ENCODE data around the gene MPO.

Gene MPO

DNA sequence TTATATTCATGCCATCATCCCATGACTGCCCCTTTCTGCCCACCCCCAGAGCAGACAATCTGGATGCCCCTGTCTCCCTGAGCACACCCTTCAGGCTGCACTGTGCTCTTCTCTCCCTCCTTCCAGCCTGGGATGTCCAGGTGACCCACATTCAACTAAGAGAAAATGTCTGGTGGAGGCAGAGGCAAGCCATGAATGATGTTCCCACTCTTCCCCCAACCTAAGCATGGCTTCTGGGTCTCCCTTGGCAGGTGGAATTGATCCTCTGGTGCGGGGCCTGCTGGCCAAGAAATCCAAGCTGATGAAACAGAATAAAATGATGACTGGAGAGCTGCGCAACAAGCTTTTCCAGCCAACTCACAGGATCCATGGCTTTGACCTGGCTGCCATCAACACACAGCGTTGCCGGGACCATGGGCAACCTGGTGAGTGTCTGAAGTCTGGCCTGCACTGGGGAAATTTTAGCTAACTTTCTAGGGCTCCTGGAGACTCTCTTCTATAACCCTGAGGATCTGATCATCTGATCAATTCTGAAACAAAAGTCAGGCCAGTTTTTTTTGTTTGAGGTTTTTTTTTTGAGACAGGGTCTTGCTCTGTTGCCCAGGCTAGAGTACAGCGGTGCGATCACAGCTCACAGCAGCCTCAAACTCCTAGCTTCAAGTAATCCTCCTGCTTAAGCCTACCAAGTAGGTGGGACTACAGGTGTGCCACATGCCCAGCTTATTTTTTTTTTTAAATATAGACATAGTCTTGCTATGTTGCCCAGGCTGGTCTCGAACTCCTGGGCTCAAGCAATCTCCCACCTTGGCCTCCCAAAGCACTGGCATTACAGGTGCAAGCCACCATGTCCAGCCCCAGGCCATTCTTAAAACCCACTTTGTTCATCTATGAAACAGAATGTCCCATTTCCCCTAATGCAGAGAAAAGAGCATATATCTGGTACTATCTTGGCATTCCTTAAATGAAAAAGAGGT lies 14.5 kb downstream of the MPO start:
- no peak for DNase-seq (ENCODE audit: low read depth, low spot score)

DNA sequence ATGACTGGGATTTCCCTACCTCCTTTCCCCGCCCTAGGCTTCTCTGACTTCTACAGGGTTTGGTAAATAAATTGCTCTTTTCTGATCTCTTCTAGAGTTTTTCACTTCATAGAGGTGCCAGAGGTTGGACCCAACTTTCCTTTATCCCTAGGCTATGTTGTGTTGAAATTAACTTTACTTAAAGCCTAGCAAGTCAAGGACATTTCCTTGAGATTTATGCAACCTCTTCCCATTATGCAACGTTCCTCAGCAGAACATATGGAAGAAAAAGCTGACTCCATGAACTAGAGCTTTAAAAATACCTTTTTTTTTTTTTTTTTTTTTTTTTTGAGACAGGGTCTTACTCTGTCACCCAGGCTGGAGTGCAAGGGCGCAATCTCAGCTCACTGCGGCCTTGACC lies 15.5 kb downstream of the MPO start:
- no peak for DNase-seq (ENCODE audit: low read depth, low spot score)

DNA sequence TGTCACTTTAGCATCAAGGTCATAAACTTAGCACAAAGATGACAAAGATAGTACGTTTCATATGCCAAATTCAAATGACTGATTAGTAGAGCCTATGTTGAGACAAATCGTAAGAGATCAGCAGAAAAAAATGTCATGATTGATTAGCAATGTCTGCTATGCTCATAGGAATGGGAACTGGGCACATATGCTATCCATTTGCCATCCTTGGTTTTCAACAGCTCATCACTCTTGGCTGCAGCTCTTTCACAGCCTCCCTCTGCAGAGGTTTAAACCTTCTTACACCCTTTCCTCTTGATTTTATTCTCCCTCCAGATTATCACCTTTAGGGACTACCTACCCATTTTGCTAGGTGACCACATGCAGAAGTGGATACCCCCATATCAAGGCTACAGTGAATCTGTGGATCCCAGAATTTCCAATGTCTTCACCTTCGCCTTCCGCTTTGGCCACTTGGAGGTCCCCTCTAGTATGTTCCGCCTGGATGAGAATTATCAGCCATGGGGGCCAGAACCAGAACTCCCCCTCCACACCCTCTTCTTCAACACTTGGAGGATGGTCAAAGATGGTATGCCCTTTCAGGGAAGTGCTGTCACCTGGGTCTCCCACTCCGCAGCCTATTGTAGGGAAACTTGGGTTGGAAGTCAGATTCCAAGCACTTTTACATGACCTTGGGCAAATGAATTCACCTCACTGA lies 16.2 kb downstream of the MPO start:
- DNase-seq (ENCODE audit: low read depth, low spot score), result no peak

DNA sequence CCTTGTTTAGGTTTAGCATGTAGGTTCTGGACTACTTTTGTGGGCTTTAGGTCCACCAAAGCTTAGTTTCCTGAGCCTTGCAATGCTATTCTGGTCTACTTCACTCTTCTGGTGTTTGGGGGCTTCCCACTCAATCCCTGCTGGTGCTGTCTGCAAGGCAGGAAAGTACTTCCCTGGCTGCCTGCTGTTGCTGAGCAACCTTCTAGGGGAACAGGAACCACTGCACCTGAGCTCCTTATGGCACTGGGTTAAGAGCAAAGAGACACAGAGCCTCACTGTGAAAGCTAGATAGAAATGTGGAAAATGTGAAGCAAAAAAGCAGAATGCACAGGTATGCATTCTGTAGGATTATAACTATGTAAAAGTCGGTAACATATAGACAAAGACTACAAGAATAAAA lies 17.0 kb downstream of the MPO start:
- DNase-seq (ENCODE audit: low read depth, low spot score), result no peak

DNA sequence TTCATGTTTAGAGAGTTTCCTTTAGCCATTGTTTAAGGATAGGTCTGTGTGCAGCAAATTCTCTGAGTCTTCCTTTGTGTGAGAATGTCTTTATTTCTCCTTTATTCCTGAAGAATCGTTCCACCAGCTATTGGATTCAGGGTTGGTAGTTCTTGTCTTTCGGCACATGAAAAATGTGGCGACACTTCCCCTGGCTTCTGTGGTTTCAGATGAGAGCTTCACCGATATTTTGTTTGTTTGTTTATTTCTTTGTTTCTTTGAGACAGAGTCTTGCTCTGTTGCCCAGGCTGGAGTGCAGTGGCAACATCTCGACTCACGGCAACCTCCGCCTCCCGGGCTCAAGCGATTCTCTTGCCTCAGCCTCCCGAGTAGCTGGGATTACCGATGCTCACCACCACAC lies 18.6 kb downstream of the MPO start:
- DNase-seq (ENCODE audit: low read depth, low spot score), result no peak

DNA sequence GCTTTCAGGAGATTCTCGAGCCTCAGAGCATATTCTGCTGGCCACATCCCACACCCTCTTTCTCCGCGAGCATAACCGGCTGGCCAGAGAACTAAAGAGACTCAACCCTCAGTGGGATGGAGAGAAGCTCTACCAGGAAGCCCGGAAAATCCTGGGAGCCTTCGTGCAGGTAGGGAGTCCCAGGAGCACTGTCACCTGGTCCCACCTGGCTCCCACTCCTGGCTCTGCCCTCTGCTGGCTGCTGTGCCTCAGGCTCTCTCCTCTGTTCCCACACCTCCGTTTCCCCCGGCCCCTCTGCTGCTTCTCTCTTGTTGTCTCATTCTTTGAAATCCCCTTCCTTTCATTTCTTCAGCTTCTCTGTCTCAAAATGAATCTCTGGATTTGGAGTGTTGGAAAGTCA lies 25.9 kb downstream of the MPO start:
- DNase-seq (ENCODE audit: low read depth, low spot score), result no peak

DNA sequence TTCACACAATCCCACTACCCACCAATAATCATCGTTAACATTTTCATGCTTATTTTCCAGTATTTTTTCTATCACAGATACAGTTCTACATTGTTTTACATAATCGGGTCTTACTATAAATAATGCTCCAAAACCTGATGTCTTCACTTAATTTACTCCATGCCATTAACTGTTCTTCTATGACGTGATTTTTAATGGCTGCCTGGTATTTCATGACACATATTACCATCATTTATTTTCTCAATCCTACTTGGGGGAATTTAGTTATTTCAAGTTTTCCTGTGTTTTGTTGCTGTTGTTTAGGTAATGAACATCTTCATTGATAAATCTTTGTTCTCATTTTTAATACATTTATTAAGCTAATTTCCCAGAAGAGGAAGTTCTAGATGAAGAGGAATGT lies 27.7 kb downstream of the MPO start:
- no peak for DNase-seq (ENCODE audit: low read depth, low spot score)

DNA sequence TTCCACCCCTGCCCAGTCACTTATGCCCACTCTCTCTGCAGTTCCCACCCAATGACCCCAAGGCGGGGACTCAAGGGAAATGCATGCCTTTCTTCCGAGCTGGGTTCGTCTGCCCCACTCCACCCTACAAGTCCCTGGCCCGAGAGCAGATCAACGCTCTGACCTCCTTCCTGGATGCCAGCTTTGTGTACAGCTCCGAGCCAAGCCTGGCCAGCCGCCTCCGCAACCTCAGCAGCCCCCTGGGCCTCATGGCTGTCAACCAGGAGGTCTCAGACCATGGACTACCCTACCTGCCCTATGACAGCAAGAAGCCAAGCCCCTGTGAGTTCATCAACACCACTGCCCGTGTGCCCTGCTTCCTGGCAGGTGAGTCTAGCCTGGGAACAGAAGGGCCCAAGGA lies 28.6 kb downstream of the MPO start:
- DNase-seq (ENCODE audit: low read depth, low spot score), result no peak

DNA sequence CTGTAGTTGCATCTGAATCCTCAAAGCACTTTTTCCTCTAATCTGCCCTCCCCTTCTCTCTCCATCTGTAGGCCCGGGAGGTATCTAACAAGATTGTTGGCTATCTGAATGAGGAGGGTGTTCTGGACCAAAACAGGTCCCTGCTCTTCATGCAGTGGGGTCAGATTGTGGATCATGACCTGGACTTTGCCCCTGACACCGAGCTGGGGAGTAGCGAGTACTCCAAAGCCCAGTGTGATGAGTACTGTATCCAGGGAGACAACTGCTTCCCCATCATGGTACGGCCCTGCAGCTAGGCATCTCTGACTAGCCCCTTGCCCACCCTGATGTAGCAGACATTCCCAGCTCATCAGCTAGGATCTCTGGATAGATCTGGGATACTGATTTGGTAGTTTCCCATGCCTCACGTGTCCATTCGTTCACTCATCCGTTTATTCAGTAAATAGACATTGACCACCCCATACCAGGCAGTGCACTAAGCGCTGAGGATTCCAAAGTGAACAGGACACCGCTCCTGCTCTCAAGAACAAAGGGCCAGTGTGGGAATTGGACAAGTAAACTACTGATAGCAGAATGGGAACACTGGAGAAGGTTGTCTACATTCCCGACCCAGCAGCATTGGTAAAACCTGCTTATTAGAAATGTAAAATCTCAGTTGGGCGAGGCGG lies 30.3 kb downstream of the MPO start:
- DNase-seq (ENCODE audit: low read depth, low spot score), result no peak

DNA sequence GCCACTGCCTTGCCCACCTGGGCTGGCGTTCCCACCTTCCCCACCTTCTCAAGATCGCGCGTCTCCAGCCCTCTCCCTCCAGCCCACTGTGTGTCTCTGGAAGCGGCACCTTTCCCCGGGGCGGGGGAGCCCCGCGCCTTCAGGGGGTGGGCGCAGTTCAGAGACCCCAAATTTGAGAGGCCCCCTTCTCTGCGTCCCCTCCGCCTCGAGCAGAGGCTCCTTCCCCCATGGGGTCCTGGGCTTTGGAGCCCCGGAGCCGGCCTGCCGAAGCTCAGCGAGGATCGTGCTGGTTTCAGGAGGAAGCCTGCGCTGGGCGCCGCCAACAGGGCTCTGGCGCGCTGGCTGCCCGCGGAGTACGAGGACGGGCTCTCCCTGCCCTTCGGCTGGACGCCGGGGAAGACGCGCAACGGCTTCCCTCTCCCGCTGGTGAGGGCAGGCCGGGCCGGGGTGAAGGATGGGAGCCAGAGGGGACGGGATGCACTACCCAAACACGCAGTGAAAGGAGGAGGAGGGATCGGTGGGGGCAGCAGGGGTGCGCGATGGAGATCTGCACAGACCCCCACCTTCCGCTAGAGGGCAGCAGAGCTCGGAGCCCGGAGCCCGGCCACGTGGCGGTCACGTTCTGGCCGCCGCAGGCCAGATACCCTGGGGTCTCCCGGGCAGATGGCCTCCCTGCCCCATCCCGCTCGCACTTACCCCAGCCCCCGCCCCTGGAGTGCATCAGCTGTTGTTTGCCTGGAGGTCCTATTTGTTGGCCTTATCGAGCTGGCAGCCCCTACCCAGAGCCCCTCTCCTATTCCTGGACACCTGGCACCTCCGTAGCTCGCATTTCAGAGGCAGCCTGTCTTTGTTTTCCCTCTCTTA lies 31.2 kb downstream of the MPO start:
- no peak for DNase-seq (ENCODE audit: low read depth, low spot score)

DNA sequence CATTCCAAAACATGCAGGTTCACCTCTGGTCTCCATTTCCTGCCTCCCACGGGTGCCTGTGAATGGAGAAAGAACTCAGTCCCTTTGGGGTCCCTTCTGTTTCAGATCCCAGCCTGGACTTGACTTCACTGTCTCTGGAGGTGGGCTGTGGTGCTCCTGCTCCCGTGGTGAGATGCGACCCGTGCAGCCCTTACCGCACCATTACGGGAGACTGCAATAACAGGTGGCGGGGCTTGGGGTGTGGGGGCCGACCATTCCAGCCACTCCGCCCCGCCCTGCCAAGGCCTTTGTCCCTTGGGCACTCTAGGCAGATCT lies 31.8 kb downstream of the MPO start:
- DNase-seq (ENCODE audit: low read depth, low spot score), result no peak

DNA sequence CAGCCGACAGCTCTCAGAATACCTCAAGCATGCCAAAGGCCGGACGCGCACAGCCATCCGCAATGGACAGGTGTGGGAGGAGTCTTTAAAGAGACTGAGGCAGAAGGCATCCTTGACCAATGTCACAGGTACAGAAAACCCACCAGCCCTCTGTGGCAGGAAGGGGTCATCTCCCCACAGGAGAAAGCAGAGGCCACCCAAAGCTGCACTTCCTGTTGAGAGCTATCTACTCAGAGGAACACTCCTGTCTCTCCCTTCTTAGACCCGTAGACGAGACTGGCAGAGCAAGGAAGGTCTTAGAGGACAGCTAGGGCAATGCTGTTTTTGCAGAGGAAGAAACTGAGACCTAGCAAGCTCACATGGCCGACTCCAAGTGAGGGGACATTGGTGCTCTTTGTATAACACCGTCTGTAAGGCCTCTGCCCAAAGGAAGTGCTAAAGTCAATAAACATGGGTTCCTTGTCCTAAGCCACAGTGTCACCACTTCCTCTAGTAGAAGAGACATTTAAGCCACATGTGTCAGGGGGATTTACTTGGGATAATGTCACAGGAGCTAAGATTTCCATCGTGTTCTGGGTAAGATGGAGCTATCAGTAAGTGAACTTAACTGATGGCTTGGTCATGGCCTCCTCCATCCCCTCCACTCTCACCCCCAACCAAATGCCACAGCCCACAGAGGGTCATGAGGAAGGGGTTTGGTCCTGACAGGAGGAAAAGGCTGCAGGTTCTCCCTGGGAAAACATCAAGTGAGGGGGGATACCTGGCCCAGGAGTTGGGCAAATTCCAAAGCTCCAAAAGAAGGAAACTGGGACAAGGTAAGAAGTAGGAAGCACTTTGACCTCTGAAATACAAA lies 33.0 kb downstream of the MPO start:
- no peak for DNase-seq (ENCODE audit: low read depth, low spot score)

DNA sequence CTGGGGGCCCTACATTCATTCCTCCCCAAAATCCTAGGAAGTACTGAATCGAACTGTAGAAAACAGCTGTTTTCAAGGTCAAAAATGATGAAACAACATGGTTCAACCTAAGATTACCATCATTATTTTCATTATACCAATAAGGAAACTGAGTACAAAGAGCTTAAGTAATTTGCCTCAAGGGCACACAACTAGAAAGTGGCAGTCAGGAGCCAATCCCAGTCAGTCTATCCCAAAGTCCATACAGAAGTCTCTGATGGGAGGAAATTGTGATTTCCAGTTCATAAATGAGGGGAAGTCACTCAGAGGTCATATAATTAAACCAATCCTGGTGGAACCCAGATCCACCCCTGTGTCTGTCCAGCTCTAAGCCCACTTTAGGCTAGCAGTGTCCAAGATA lies 34.0 kb downstream of the MPO start:
- no peak for DNase-seq (ENCODE audit: low read depth, low spot score)

DNA sequence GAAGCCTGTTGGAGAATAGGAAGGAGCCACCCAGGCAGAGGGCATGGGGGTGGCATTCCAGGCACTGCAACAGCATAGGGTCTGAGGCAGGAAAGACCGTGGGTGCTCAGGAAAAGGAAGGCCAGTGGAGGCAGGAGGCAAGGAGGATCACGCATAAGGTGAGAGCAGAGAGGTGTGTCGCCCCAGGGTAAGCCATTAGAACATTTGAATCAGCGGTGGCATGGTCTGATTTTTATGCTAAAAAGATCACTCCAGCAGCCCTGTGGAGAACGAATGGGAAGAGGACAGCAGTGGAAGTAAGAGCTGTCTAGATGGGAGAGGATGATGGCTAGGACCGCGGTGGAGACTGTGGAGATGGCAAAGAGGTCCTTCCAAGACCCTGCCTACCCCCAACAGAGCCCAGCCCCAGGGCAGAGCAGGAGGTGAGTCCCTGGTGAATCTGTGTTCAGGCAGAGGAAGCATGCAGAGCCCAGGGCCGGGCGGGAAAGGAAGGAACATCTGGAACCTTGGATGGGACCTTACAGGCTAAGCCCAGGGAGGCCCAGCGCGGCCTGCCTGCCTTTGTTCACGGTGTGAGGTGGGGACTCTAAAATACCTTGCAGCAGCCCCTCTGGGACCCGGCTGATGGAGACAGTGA lies 34.5 kb downstream of the MPO start:
- DNase-seq (ENCODE audit: low read depth, low spot score), result no peak

DNA sequence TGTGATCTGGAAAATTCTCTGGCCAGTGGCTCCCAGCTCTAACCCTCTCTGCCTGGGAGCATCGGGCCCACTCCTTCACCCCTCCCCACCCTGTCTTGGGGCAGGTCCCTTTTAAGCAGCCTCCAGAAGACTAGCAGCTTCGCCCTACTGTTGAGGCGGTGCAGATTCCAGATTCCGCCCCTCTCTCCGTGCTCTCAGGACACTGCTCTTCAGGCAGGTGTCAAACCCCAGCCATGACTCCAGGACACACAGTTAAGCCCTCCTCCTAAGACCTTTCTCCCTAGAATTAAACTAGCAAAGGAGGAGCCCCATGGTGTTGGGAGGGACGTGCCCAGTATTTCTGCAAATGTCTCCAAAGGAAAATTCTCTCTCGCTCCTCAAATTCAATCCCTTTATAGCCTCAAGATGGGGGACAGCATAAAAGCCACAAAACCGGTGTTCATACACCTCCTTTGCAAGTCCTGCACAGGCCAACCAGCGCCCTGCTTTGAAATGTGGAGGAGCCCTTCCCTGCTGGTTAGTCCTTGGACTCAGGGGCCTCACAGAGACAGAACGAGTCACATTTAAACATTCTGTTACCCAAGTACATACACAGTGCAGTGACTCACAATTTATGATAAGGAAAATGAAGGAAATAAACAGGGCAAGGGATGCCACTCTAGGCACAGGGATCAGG lies 35.2 kb downstream of the MPO start:
- no peak for DNase-seq (ENCODE audit: low read depth, low spot score)

DNA sequence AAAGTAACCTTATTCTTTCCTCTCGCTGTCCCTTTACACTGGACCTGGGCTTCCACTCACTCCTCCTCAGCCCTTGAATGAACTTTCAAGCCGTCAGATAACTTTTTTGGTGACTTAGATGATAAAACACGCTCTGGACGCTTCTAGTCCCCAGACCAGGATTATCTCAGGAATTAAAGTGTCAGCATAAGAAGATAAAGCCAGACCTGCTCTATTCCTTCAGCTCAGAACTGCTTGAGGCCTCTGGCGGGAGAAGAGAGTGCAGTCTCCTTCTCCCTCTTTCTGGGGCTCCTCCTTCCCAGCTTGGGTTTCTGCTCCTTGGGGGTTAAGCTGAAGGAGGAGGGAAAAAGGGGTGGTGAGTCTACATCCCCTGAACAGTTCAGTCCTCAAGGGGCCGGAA lies 35.8 kb downstream of the MPO start:
- no peak for DNase-seq (ENCODE audit: low read depth, low spot score)

DNA sequence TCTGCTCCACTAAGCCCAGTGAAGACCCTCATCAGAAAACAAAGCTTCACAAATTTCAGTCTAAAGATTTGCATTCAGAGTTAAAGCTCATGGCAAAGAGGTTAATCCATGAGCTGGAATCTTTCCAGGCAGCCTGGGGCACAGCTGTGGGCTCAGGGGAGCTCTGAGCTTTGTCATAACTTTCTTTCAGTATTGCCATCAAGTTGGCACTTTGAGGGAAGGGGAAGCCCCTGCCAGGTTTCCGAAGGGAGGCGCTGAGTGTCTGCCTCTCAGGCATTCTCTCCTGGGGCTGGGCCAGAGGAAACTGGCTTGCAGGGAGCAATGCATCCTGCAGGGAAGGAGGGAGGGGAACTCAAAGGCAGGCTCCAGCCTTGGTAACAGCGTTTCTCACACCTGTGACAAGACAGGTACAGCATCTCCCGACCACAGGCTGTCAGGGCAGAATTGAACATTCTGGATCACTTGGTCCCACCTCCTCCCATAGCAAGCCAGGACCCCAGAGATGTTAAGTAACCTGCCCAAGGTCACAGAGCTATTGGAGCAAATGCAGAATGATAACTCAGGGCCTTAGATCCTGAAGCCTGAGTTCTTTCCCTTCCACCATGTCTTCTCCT lies 38.5 kb downstream of the MPO start:
- no peak for DNase-seq (ENCODE audit: low read depth, low spot score)

DNA sequence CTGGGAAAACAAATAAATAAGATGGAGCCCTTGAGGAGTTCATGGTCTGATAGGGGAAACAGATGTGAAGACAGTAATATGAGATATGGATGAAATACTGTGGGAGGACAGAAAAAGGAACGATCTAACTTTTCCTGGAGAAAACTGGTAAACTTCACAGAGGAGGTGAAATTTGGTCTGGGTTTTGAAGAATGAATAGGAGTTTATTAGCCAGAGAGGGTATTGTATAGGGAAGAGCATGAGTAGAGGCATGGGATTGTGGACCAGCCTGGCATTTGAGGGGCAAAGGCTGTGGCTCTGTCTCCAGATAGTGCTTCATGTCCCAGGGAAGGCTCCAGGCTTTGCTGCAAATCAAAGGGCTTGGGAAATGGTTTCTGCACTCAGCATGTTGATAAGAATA lies 40.7 kb downstream of the MPO start:
- no peak for DNase-seq (ENCODE audit: low read depth, low spot score)

DNA sequence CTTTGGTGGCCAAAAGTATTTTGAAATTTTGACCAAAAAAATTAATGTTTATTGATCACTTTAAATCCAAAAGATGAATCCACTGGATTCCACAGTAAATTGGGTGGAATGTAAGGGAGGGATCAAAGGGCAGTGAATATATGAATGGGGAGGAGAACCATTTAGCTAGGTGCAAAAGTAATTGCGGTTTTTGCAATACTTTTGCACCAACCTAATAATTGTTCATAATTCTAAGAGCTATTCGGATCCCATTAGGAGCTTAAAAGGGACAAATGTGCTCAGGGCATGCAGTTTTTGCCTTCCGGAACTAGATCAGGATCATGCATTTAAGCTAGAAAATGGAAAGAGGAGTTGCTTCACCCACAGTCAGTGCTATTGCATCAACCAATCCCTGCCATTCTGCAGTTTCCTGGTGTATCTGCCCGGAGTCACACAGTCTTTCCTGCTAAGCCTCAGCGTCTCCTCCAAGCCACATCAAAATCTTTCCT lies 42.5 kb downstream of the MPO start, which contains the start of gene LPO:
Gene LPO, plus strand, starts transcription at position 438 of the 488 bp plus-strand sequence. CDS start 4,396 bp downstream, outside the sequence.
- no peak for DNase-seq (ENCODE audit: low read depth, low spot score)

Measured in brain pericyte (primary cell).